Activated B cell treated with CpG ODN at 0.5 μM for 24 hours (primary cell): ENCODE measurements around the gene GSTO2. TPM values are rescaled to one million over a fixed set of nuclear protein-coding genes. Genes with fewer than 3 reads are reported as not detected.

Experiments
- ATAC-seq: fragments of 200-7000 bp; cut with Tn5 transposase; one replicate; pipeline ENCODE4 v1.10.0; 2021; ENCODE audit warnings: low read depth, mild to moderate bottlenecking, moderate library complexity
- CTCF ChIA-PET: fragments of 350-600 bp; sonication (Branson Sonifier 250); formaldehyde crosslinking; loops from one replicate; lab custom pipeline; 2021; ENCODE audit warnings: antibody characterized with exemption; lab: Charles Lee
- POLR2A ChIA-PET: fragments of 350-600 bp; sonication (Branson Sonifier 250); formaldehyde crosslinking; loops from one replicate; lab custom pipeline; 2021; ENCODE audit warnings: antibody characterized with exemption; lab: Charles Lee
- DNase-seq: peaks from one replicate; pipeline ENCODE4 v3.0.0; 2022
- H3K27ac Mint-ChIP-seq: one replicate; pipeline ENCODE4 v1.8.0; 2020; ENCODE audit warnings: mixed read lengths
- H3K27me3 Mint-ChIP-seq: one replicate; pipeline ENCODE4 v1.8.0; 2021; ENCODE audit warnings: mixed read lengths
- H3K36me3 Mint-ChIP-seq: one replicate; pipeline ENCODE4 v1.8.0; 2021; ENCODE audit warnings: low read depth, mixed read lengths
- H3K4me1 Mint-ChIP-seq: one replicate; pipeline ENCODE4 v1.8.0; 2021; ENCODE audit warnings: mixed read lengths
- H3K4me3 Mint-ChIP-seq: one replicate; pipeline ENCODE4 v1.8.0; 2020; ENCODE audit warnings: mild to moderate bottlenecking, mixed read lengths
- H3K9me3 Mint-ChIP-seq: one replicate; pipeline ENCODE4 v1.8.0; 2020; ENCODE audit warnings: mixed read lengths
- CTCF ChIP-seq: fragments of 200-600 bp; IDR thresholded peaks from one replicate; pipeline ENCODE4 v1.8.0; 2022; ENCODE audit warnings: antibody characterized with exemption, mild to moderate bottlenecking
- intact Hi-C: fragments of 100-400 bp; cut with micrococcal nuclease; formaldehyde crosslinking; loops from one replicate; pipeline ENCODE4 v1.15.1; 2024
- total RNA-seq: library from RNA; stranded (reverse); gene quantifications from 2 replicates; pipeline ENCODE4 v1.2.3, GENCODE V29; 2022

GSTO2 gene
- total RNA-seq, 1 donor from 2014 or later = 0.91 TPM

DNA sequence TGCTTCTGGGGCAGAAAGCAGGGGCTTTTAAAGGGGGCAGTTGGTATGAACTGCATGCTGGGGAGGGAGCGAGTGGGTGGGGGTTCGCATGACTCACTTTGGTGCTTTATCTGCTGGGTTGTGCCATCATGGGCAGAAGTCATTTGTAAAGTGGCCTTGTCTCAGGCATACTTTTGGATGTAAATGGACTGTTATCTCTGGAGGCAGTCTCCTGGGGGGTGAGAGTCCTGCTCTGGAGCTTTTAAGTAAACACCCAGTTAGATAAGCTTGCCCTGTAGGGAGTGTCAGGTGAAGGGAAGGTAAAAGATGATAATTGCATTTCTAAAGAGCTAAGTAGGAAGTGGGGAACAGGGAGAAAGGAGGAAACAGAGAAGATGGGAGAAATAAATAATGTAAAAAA is 15.9 kb upstream of the GSTO2 start:
- Mint-ChIP-seq H3K4me3 (peak overlapping the region; percentile 42), H3K27ac (no peak overlapping the region), H3K36me3 (peaks cover 16% of the 10 kb centered on the region), H3K27me3 (peaks cover 17% of the 10 kb centered on the region), H3K4me1 (peaks cover 28% of the 10 kb centered on the region), H3K9me3 (no peaks in the 10 kb centered on the region)
- ChIA-PET POLR2A (interaction anchor here (1.3 to 1.6 kb wide), 2 partner anchors 9 to 16 kb away, joined by 3 read pairs; partner anchors contain the start of gene GSTO2), CTCF (no interaction called here)
- ATAC-seq (no peak), DNase-seq (no peak)
- no peak for TF ChIP-seq CTCF
- intact Hi-C loops = no loop called here

- H3K27me3 Mint-ChIP-seq = peaks cover 15% of the 10 kb centered on the region
- POLR2A ChIA-PET = interaction anchor here (0.8 to 5.1 kb wide), 7 partner anchors 9 to 132 kb away, joined by 3 to 45 read pairs (median 4); partner anchors contain the start of genes GSTO2 and SFR1
- DNase-seq = no peak
- intact Hi-C loops = loop anchor here (1.0 kb wide), 2 partner anchors 15 to 22 kb away; partner anchors contain the start of genes CFAP43 and GSTO2
- no peak for TF ChIP-seq CTCF
- peaks cover 28% of the 10 kb centered on the region for H3K4me1 Mint-ChIP-seq
- peak overlapping the region; percentile 88 for H3K27ac Mint-ChIP-seq
- no peaks in the 10 kb centered on the region for H3K9me3 Mint-ChIP-seq
- peaks cover 22% of the 10 kb centered on the region for H3K36me3 Mint-ChIP-seq
- no peak for ATAC-seq
- peak overlapping the region; percentile 93 for H3K4me3 Mint-ChIP-seq
- CTCF ChIA-PET = interaction anchor here (0.6 to 4.9 kb wide), 2 partner anchors 20 to 88 kb away, joined by 3 to 23 read pairs; no protein-coding TSS in a partner anchor
Measured at GRCh38 chr10:104253606-104254410, 15.2 kb upstream of the GSTO2 start.

GRCh38 chr10:104254493-104255310 is 14.3 kb upstream of the GSTO2 start, which contains the start of gene GSTO1:
Gene GSTO1 (plus strand): TSS chr10:104254892. CDS start chr10:104254929, 37 bp downstream.
- ChIA-PET POLR2A (interaction anchor here (0.8 to 5.1 kb wide), 7 partner anchors 8 to 133 kb away, joined by 3 to 45 read pairs (median 4); partner anchors contain the start of genes GSTO2 and SFR1), CTCF (interaction anchor here (0.6 to 4.9 kb wide), 6 partner anchors 19 to 369 kb away, joined by 3 to 23 read pairs (median 4); no protein-coding TSS in a partner anchor)
- Mint-ChIP-seq H3K9me3 (no peaks in the 10 kb centered on the region), H3K27ac (peak within 1 kb of the TSS; percentile 88), H3K36me3 (peaks cover 31% of the 10 kb centered on the region), H3K27me3 (peaks cover 8% of the 10 kb centered on the region), H3K4me1 (peaks cover 37% of the 10 kb centered on the region), H3K4me3 (peak within 1 kb of the TSS; percentile 93)
- DNase-seq (peak; percentile 44), ATAC-seq (peak; percentile 84)
- intact Hi-C loops = loop anchor here (1.0 kb wide), 2 partner anchors 15 to 22 kb away; partner anchors contain the start of genes CFAP43 and GSTO2
- TF ChIP-seq CTCF = no peak

GRCh38 chr10:104255311-104255981 is 13.5 kb upstream of the GSTO2 start:
- ATAC-seq = peak; percentile 26
- H3K4me3 Mint-ChIP-seq = peak overlapping the region; percentile 93
- intact Hi-C loops = no loop called here
- DNase-seq = no peak
- H3K27me3 Mint-ChIP-seq = peaks cover 4% of the 10 kb centered on the region
- POLR2A ChIA-PET = interaction anchor here (0.8 to 5.1 kb wide), 4 partner anchors 9 to 339 kb away, joined by 6 to 45 read pairs (median 9); partner anchors contain the start of genes GSTO2 and SFR1
- no peaks in the 10 kb centered on the region for H3K9me3 Mint-ChIP-seq
- peaks cover 38% of the 10 kb centered on the region for H3K36me3 Mint-ChIP-seq
- CTCF ChIA-PET = interaction anchor here (1.1 to 4.9 kb wide), 5 partner anchors 19 to 370 kb away, joined by 4 to 23 read pairs (median 4); no protein-coding TSS in a partner anchor
- H3K27ac Mint-ChIP-seq = peak overlapping the region; percentile 88
- H3K4me1 Mint-ChIP-seq = peaks cover 44% of the 10 kb centered on the region
- no peak for TF ChIP-seq CTCF
